ENCODE results near the gene KCTD16.

DNA sequence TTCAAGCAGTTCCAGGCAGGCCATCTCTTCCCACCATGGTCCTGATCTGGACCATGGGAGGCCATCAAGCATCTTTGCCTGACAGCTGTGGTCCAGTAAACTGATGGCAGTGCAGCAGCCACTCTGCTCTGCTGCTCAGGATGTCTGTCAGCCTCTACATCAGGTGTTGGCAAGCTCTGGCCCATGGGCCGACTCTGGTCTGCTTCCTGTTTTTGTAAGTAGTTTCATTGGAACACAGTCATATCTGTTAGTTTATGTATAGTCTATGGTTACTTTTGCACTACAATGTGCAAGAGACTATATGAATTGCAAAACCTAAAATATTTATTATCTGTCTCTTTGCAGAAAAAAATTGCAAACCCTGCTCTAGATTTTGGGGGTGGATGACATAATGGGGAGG is 225.0 kb downstream of the KCTD16 start:
- TF ChIP-seq, protein P1, sequence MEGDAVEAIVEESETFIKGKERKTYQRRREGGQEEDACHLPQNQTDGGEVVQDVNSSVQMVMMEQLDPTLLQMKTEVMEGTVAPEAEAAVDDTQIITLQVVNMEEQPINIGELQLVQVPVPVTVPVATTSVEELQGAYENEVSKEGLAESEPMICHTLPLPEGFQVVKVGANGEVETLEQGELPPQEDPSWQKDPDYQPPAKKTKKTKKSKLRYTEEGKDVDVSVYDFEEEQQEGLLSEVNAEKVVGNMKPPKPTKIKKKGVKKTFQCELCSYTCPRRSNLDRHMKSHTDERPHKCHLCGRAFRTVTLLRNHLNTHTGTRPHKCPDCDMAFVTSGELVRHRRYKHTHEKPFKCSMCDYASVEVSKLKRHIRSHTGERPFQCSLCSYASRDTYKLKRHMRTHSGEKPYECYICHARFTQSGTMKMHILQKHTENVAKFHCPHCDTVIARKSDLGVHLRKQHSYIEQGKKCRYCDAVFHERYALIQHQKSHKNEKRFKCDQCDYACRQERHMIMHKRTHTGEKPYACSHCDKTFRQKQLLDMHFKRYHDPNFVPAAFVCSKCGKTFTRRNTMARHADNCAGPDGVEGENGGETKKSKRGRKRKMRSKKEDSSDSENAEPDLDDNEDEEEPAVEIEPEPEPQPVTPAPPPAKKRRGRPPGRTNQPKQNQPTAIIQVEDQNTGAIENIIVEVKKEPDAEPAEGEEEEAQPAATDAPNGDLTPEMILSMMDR (IDR thresholded peaks at IDR 0.05): no peak
- TF ChIP-seq POLR2A (IDR thresholded peaks at IDR 0.05): no peak

Measured in right lobe of liver (tissue), 4 donors.